Subcutaneous adipose tissue (tissue), 4 donors: ENCODE measurements around the gene TP53. TPM values are rescaled to one million over a fixed set of nuclear protein-coding genes. Genes with fewer than 3 reads are reported as not detected.

Source experiments
- CTCF ChIP-seq: fragments of 450-650 bp; IDR thresholded peaks from one replicate; pipeline ENCODE4 v1.5.1; 2016; ENCODE audit warnings: low read depth, mild to moderate bottlenecking, control low read depth, antibody characterized with exemption, moderate library complexity
- total RNA-seq, 4 donors: library from RNA; depleted of rRNA; stranded (reverse); fragments of >200 nt; gene quantifications; one replicate each; pipeline ENCODE4 v1.1.0, GENCODE V29; 2016

The TP53 gene
- total RNA-seq, 4 donors from 2014 or later = 13.8 to 21.7 (median 16.4) TPM

GRCh38 chr17:7697828-7698588, 10.7 kb upstream of the TP53 start:
- TF ChIP-seq CTCF = no peak

GRCh38 chr17:7695586-7695985, 8.3 kb upstream of the TP53 start:
- TF ChIP-seq CTCF = no peak

GRCh38 chr17:7688808-7689316, 1.6 kb upstream of the TP53 start:
- no peak for TF ChIP-seq CTCF

- TF ChIP-seq CTCF = no peak
Measured at GRCh38 chr17:7687908-7688807, 868 bp upstream of the TP53 start, which contains the start of gene WRAP53. Gene WRAP53 (plus strand): TSS chr17:7688477. CDS start chr17:7688649, 172 bp downstream.

- TF ChIP-seq CTCF = no peak
Measured at GRCh38 chr17:7686222-7687071, 843 bp downstream of the TP53 start.

GRCh38 chr17:7685533-7686221, 1.6 kb downstream of the TP53 start:
- TF ChIP-seq CTCF = no peak
